BLaER1 treated with 17β-estradiol and CSF1 and Interleukin-3, amounts not matched to agents 10 nM and 100 nM (cell line): ENCODE results near the gene RHEBL1.

Experiments used
- H3K27ac ChIP-seq, 11 experiments: shearing (Covaris generic); formaldehyde crosslinking; 2 replicates each; pipeline ENCODE4 v1.8.1; 2022
- H3K27me3 ChIP-seq, 11 experiments: shearing (Covaris generic); formaldehyde crosslinking; 2 replicates each; pipeline ENCODE4 v1.8.1; 2022
- H3K36me3 ChIP-seq, 11 experiments: shearing (Covaris generic); formaldehyde crosslinking; 2 replicates each; pipeline ENCODE4 v1.8.1; 2022
- H3K4me1 ChIP-seq, 10 experiments: shearing (Covaris generic); formaldehyde crosslinking; 2 replicates each; pipeline ENCODE4 v1.8.1; 2022
- H3K4me2 ChIP-seq, 11 experiments: shearing (Covaris generic); formaldehyde crosslinking; 2 replicates each; pipeline ENCODE4 v1.8.1; 2022
- H3K4me3 ChIP-seq, 10 experiments: shearing (Covaris generic); formaldehyde crosslinking; 2 replicates each; pipeline ENCODE4 v1.8.1; 2022
- H3K9ac ChIP-seq, 11 experiments: shearing (Covaris generic); formaldehyde crosslinking; 2 replicates each; pipeline ENCODE4 v1.8.1; 2022
- H3K9me3 ChIP-seq, 11 experiments: shearing (Covaris generic); formaldehyde crosslinking; replicated peaks in 1 of 11; 2 replicates each; pipeline ENCODE4 v1.8.1; 2022
- H4K20me1 ChIP-seq, 11 experiments: shearing (Covaris generic); formaldehyde crosslinking; 2 replicates each; pipeline ENCODE4 v1.8.1; 2022
- Cebpa-rat ChIP-seq, 11 experiments: shearing (Covaris generic); IDR thresholded peaks; 2 replicates each; pipeline ENCODE4 v1.8.1; 2022

Gene RHEBL1

GRCh38 chr12:49046129-49046895 is 23.5 kb downstream of the RHEBL1 start:
- Histone ChIP-seq H3K4me3 (no peak overlapping the region), H3K9ac (no peak overlapping the region), H3K27me3 (no peaks in the 10 kb centered on the region), H3K4me2 (no peak overlapping the region), H3K36me3 (peaks cover 100% of the 10 kb centered on the region in 11 experiments), H3K9me3 (no peaks in the 10 kb centered on the region), H4K20me1 (peaks cover 65 to 100% (median 98%) of the 10 kb centered on the region in 11 experiments), H3K4me1 (no peaks in the 10 kb centered on the region), H3K27ac (no peak overlapping the region)
- TF ChIP-seq Cebpa-rat (IDR thresholded peaks at IDR 0.05), result no peak

- H3K4me1 ChIP-seq, result no peaks in the 10 kb centered on the region
- no peak overlapping the region for H3K9ac ChIP-seq
- H4K20me1 ChIP-seq, result peaks cover 51 to 100% (median 95%) of the 10 kb centered on the region in 11 experiments
- no peak overlapping the region for H3K4me3 ChIP-seq
- H3K27me3 ChIP-seq, result no peaks in the 10 kb centered on the region
- H3K27ac ChIP-seq, result no peak overlapping the region
- no peak for TF ChIP-seq Cebpa-rat (IDR thresholded peaks at IDR 0.05)
- H3K9me3 ChIP-seq, result no peaks in the 10 kb centered on the region
- H3K36me3 ChIP-seq, result peaks cover 100% of the 10 kb centered on the region in 11 experiments
- H3K4me2 ChIP-seq, result no peak overlapping the region
Observed at GRCh38 chr12:49044660-49045059, 25.1 kb downstream of the RHEBL1 start.

- Histone ChIP-seq H3K36me3 (peaks cover 100% of the 10 kb centered on the region in 11 experiments), H3K4me3 (no peak overlapping the region), H4K20me1 (peaks cover 43 to 100% (median 95%) of the 10 kb centered on the region in 11 experiments), H3K9ac (no peak overlapping the region), H3K4me1 (no peaks in the 10 kb centered on the region), H3K27ac (no peak overlapping the region), H3K4me2 (no peak overlapping the region), H3K27me3 (no peaks in the 10 kb centered on the region), H3K9me3 (no peaks in the 10 kb centered on the region)
- no peak for TF ChIP-seq Cebpa-rat (IDR thresholded peaks at IDR 0.05)
Observed at GRCh38 chr12:49043856-49044258, 25.9 kb downstream of the RHEBL1 start.

- peaks cover 100% of the 10 kb centered on the region in 11 experiments for H3K36me3 ChIP-seq
- H3K4me1 ChIP-seq, result no peaks in the 10 kb centered on the region
- no peak overlapping the region for H3K27ac ChIP-seq
- no peak overlapping the region for H3K4me3 ChIP-seq
- H3K27me3 ChIP-seq, result no peaks in the 10 kb centered on the region
- no peaks in the 10 kb centered on the region for H3K9me3 ChIP-seq
- no peak for TF ChIP-seq Cebpa-rat (IDR thresholded peaks at IDR 0.05)
- H4K20me1 ChIP-seq, result peaks cover 41 to 100% (median 95%) of the 10 kb centered on the region in 11 experiments
- no peak overlapping the region for H3K9ac ChIP-seq
- no peak overlapping the region for H3K4me2 ChIP-seq
Observed at GRCh38 chr12:49043241-49043640, 26.5 kb downstream of the RHEBL1 start.

GRCh38 chr12:49041881-49042484 is 27.8 kb downstream of the RHEBL1 start:
- Histone ChIP-seq H3K9me3 (no peaks in the 10 kb centered on the region), H3K36me3 (peaks cover 100% of the 10 kb centered on the region in 11 experiments), H4K20me1 (peaks cover 44 to 100% (median 95%) of the 10 kb centered on the region in 11 experiments)

GRCh38 chr12:49041036-49041880 is 28.5 kb downstream of the RHEBL1 start:
- no peak overlapping the region for H3K4me2 ChIP-seq
- H3K27me3 ChIP-seq, result no peaks in the 10 kb centered on the region
- no peak overlapping the region for H3K27ac ChIP-seq
- peaks cover 51 to 100% (median 95%) of the 10 kb centered on the region in 11 experiments for H4K20me1 ChIP-seq
- no peak for TF ChIP-seq Cebpa-rat (IDR thresholded peaks at IDR 0.05)
- H3K4me3 ChIP-seq, result no peak overlapping the region
- peaks cover 100% of the 10 kb centered on the region in 11 experiments for H3K36me3 ChIP-seq
- H3K4me1 ChIP-seq, result no peaks in the 10 kb centered on the region
- H3K9ac ChIP-seq, result no peak overlapping the region
- no peaks in the 10 kb centered on the region for H3K9me3 ChIP-seq

More at GRCh38 chr12:49041881-49042484, 27.8 kb downstream of the RHEBL1 start:
- no peak for TF ChIP-seq Cebpa-rat (IDR thresholded peaks at IDR 0.05)
- H3K27me3 ChIP-seq, result no peaks in the 10 kb centered on the region
- H3K4me2 ChIP-seq, result no peak overlapping the region
- no peaks in the 10 kb centered on the region for H3K4me1 ChIP-seq
- no peak overlapping the region for H3K4me3 ChIP-seq
- H3K9ac ChIP-seq, result no peak overlapping the region
- no peak overlapping the region for H3K27ac ChIP-seq

GRCh38 chr12:49040364-49040855 is 29.4 kb downstream of the RHEBL1 start:
- Histone ChIP-seq H3K27me3 (no peaks in the 10 kb centered on the region), H3K4me3 (no peak overlapping the region), H3K36me3 (peaks cover 99 to 100% (median 100%) of the 10 kb centered on the region in 11 experiments), H3K4me2 (no peak overlapping the region), H3K9me3 (no peaks in the 10 kb centered on the region), H3K4me1 (no peaks in the 10 kb centered on the region), H3K27ac (no peak overlapping the region), H4K20me1 (peaks cover 59 to 100% (median 98%) of the 10 kb centered on the region in 11 experiments), H3K9ac (no peak overlapping the region)
- no peak for TF ChIP-seq Cebpa-rat (IDR thresholded peaks at IDR 0.05)

- Histone ChIP-seq H3K27me3 (no peaks in the 10 kb centered on the region), H3K4me1 (no peaks in the 10 kb centered on the region), H3K9ac (no peak overlapping the region), H4K20me1 (peaks cover 62 to 100% (median 100%) of the 10 kb centered on the region in 11 experiments), H3K4me2 (no peak overlapping the region), H3K9me3 (no peaks in the 10 kb centered on the region), H3K36me3 (peaks cover 99 to 100% (median 100%) of the 10 kb centered on the region in 11 experiments), H3K27ac (no peak overlapping the region), H3K4me3 (no peak overlapping the region)
- no peak for TF ChIP-seq Cebpa-rat (IDR thresholded peaks at IDR 0.05)
Observed at GRCh38 chr12:49039421-49040363, 30.1 kb downstream of the RHEBL1 start.
